Parathyroid adenoma (tissue), 2 donors: ENCODE data around the gene ARHGAP42.

ENCODE experiments used
- H2AFZ ChIP-seq: fragments of 300-600 bp; sonication (generic); one replicate; pipeline ENCODE4 v1.7.0; 2017; ENCODE audit warnings: antibody characterized with exemption, mild to moderate bottlenecking
- H3K27ac ChIP-seq: fragments of 300-600 bp; sonication (generic); one replicate; pipeline ENCODE4 v1.7.0; 2017
- H3K27me3 ChIP-seq: fragments of 300-600 bp; sonication (generic); one replicate; pipeline ENCODE4 v1.7.0; 2017; ENCODE audit warnings: low read length; ENCODE audit not compliant: control insufficient read depth, insufficient read depth
- H3K36me3 ChIP-seq: fragments of 300-600 bp; sonication (generic); one replicate; pipeline ENCODE4 v1.7.0; 2017; ENCODE audit warnings: low read length; ENCODE audit not compliant: control insufficient read depth, insufficient read depth
- H3K4me1 ChIP-seq: fragments of 300-600 bp; sonication (generic); one replicate; pipeline ENCODE4 v1.7.0; 2017; ENCODE audit warnings: control low read depth
- H3K4me2 ChIP-seq: fragments of 300-600 bp; sonication (generic); one replicate; pipeline ENCODE4 v1.7.0; 2017; ENCODE audit warnings: low read length
- H3K4me3 ChIP-seq: fragments of 300-600 bp; sonication (generic); one replicate; pipeline ENCODE4 v1.7.0; 2017; ENCODE audit warnings: low read depth, low read length
- H3K79me2 ChIP-seq: fragments of 300-600 bp; sonication (generic); one replicate; pipeline ENCODE4 v1.7.0; 2017; ENCODE audit warnings: control low read depth
- H3K9ac ChIP-seq: fragments of 300-600 bp; sonication (generic); one replicate; pipeline ENCODE4 v1.7.0; 2017; ENCODE audit warnings: mild to moderate bottlenecking
- H3K9me3 ChIP-seq: fragments of 300-600 bp; sonication (generic); one replicate; pipeline ENCODE4 v1.7.0; 2017; ENCODE audit warnings: low read length; ENCODE audit not compliant: control insufficient read depth
- TF ChIP-seq, protein P1 (sequence below): fragments of 300-600 bp; sonication (generic); IDR thresholded peaks from one replicate; pipeline ENCODE4 v1.7.0; 2017; ENCODE audit warnings: antibody characterized with exemption, mild to moderate bottlenecking
- donor health status: primary hyperparathyroidism.

The ARHGAP42 gene

DNA sequence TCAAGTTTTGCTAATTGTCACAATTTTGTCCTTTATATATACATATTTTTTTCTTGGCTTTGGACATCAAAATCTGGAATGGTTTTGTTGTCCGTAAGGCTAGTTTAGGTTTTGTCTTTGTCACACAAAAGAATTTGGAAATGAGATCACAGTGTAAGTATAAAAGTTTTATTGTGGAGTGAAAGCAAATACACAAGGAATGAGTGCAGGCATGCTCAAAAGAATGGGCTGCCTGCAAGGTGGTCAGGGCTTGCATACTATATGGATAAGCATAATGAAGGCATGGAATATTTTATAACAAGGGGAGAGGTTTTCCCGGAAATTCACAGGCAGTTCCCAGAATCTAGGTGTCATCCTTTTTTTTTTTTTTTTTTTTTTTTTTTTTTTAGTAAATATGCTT, 150.2 kb downstream of the ARHGAP42 start:
- H3K27me3 ChIP-seq = no peaks in the 10 kb centered on the region
- TF ChIP-seq, protein P1, sequence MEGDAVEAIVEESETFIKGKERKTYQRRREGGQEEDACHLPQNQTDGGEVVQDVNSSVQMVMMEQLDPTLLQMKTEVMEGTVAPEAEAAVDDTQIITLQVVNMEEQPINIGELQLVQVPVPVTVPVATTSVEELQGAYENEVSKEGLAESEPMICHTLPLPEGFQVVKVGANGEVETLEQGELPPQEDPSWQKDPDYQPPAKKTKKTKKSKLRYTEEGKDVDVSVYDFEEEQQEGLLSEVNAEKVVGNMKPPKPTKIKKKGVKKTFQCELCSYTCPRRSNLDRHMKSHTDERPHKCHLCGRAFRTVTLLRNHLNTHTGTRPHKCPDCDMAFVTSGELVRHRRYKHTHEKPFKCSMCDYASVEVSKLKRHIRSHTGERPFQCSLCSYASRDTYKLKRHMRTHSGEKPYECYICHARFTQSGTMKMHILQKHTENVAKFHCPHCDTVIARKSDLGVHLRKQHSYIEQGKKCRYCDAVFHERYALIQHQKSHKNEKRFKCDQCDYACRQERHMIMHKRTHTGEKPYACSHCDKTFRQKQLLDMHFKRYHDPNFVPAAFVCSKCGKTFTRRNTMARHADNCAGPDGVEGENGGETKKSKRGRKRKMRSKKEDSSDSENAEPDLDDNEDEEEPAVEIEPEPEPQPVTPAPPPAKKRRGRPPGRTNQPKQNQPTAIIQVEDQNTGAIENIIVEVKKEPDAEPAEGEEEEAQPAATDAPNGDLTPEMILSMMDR = no peak

DNA sequence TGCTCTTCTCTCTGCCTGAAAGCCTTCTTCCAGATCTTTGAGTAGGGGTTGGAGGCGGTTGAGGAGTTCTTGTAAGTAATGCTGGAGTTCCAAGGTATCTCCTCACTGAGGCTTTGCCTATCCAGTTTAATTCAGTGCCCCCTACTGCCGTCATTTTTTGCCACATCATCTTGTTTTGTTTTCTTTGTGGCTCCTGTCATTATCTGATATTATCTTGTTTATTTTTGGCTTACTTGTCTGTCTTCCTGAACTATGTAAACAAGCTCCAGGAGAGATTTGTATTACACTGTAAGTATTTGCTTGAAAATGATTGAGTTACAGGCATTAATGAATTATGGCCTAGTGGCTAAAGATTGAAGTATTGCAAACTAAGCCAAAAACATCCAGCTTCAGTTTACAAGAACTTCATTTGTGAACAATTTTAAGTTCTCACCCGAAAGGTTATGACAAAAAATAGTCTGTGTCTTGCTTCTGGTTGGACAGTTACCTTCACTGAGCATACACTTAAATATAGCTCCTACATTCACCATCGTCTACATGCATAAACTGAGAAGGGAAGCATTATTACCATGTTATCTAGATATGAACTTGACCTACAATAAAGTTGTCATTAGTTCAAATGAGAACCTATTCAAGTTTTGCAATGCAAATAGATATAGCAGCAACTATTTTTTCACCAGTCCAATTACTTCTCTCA, 154.8 kb downstream of the ARHGAP42 start:
- TF ChIP-seq, protein P1 = no peak
- Histone ChIP-seq H3K36me3 (no peaks in the 10 kb centered on the region), H3K4me1 (no peaks in the 10 kb centered on the region), H3K27me3 (no peaks in the 10 kb centered on the region), H2AFZ (no peak overlapping the region), H3K4me3 (no peak overlapping the region), H3K9me3 (no peaks in the 10 kb centered on the region), H3K27ac (no peak overlapping the region), H3K79me2 (no peaks in the 10 kb centered on the region), H3K9ac (no peak overlapping the region), H3K4me2 (peak overlapping the region; percentile 38)

More for the DNA sequence above, 150.2 kb downstream of the ARHGAP42 start:
- Histone ChIP-seq H3K4me3 (no peak overlapping the region), H3K4me2 (no peak overlapping the region), H3K79me2 (no peaks in the 10 kb centered on the region), H3K9ac (no peak overlapping the region), H3K36me3 (no peaks in the 10 kb centered on the region), H2AFZ (no peak overlapping the region), H3K4me1 (peaks cover 5% of the 10 kb centered on the region), H3K27ac (no peak overlapping the region), H3K9me3 (no peaks in the 10 kb centered on the region)

- no peaks in the 10 kb centered on the region for H3K4me1 ChIP-seq
- no peak overlapping the region for H3K4me2 ChIP-seq
- H3K27ac ChIP-seq = no peak overlapping the region
- no peaks in the 10 kb centered on the region for H3K27me3 ChIP-seq
- TF ChIP-seq, protein P1 = no peak
- no peaks in the 10 kb centered on the region for H3K36me3 ChIP-seq
- no peaks in the 10 kb centered on the region for H3K79me2 ChIP-seq
- no peaks in the 10 kb centered on the region for H3K9me3 ChIP-seq
- no peak overlapping the region for H3K9ac ChIP-seq
- H2AFZ ChIP-seq = no peak overlapping the region
- no peak overlapping the region for H3K4me3 ChIP-seq
These were observed 160.7 kb downstream of the ARHGAP42 start for GRCh38 chr11:100847696-100848216.

DNA sequence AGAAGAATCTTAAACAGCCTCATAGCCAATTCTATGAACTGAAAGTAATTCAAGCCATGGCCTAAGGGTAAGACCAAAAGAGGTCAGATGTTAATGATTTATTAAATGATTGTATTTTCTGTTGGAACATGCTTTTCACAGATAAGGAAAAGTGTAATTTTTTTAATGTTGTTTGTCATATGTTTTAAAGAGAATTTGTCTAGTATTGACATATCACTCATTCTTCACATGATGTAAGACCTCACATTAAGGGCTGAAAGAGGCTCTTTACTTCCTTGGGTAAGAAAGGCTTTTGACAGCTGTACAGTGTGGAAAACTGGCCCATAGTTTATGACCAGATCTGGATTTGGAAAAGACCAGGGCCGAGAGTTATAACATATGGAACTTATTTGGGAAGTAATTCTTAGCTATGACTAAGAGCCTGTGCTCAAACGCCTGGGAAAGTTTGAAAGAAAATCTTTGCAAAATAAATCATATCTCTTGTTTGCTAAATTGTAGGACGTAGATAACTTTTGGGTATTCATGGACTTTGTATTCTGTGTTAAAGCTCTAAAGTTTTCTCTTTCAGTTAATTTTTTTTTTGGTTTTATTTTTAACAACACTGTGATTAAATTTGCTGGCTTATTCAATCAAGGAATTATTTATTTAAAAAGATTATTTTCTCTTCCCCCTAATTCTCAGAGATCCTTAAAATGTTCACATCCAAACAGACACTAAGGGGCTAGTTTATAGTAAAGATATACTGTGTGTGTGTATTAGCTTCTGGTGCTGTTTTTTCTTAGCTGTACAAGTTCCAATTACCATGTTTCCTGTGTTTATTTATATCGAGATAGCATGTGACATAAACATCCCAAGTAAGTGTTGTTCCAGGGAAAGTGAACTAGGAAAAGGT, 162.2 kb downstream of the ARHGAP42 start:
- Histone ChIP-seq H3K4me1 (no peaks in the 10 kb centered on the region), H3K36me3 (no peaks in the 10 kb centered on the region), H2AFZ (no peak overlapping the region), H3K9me3 (no peaks in the 10 kb centered on the region), H3K9ac (no peak overlapping the region), H3K27ac (no peak overlapping the region), H3K4me3 (no peak overlapping the region), H3K79me2 (no peaks in the 10 kb centered on the region), H3K4me2 (no peak overlapping the region), H3K27me3 (no peaks in the 10 kb centered on the region)
- TF ChIP-seq, protein P1 = no peak
